ENCODE measurements around the gene RENBP. TPM values are rescaled to one million over a fixed set of nuclear protein-coding genes. Genes with fewer than 3 reads are reported as not detected.

Gene RENBP
- total and polyA plus RNA-seq, 4 donors = 1.0 to 7.9 (median 7.0) TPM

- Histone ChIP-seq H3K9me3 (ENCODE audit: control insufficient read depth in 4 of 4, low read length in 3 of 4) (no peaks in the 10 kb centered on the region), H3K36me3 (ENCODE audit: control insufficient read depth in 4 of 4, insufficient read depth in 3 of 4, low read depth in 1 of 4, low read length in 3 of 4) (peaks cover 0 to under 1% (median 0%) of the 10 kb centered on the region in 4 donors), H3K27me3 (ENCODE audit: control insufficient read depth in 4 of 4, insufficient read depth in 4 of 4, low read length in 3 of 4) (no peaks in the 10 kb centered on the region), H3K4me3 (ENCODE audit: low read depth in 1 of 3, low read length in 3 of 3) (peak overlapping the region in 1 of 3 donors; percentile 81), H3K4me1 (ENCODE audit: control insufficient read depth in 4 of 4, insufficient read depth in 4 of 4, low read length in 3 of 4) (peaks cover 12 to 63% (median 53%) of the 10 kb centered on the region in 4 donors), H3K9ac (ENCODE audit: low read depth in 1 of 2, low read length in 2 of 2) (peak overlapping the region in 1 of 2 donors; percentile 20), H3K27ac (ENCODE audit: low read depth in 1 of 2, low read length in 2 of 2) (peak overlapping the region in 1 of 2 donors; percentile 19)
- no peak for DNase-seq (ENCODE audit: low spot score)
- TF ChIP-seq FOXA1 (IDR thresholded peaks at IDR 0.05) = no peak
- TF ChIP-seq CTCF (IDR thresholded peaks at IDR 0.05; ENCODE audit: low read depth, low read length, missing input control) = no peak
- no peak for TF ChIP-seq MAX (IDR thresholded peaks at IDR 0.05)
- no peak for TF ChIP-seq NR2F2 (IDR thresholded peaks at IDR 0.05)
- no peak for TF ChIP-seq YY1 (IDR thresholded peaks at IDR 0.05)
- no peak for TF ChIP-seq HNF4A (conservative IDR thresholded peaks at IDR 0.05)
- no peak for TF ChIP-seq REST (IDR thresholded peaks at IDR 0.05)
- no peak for TF ChIP-seq RAD21 (IDR thresholded peaks at IDR 0.05)
- TF ChIP-seq TAF1 (conservative IDR thresholded peaks at IDR 0.05) = no peak
- TF ChIP-seq GABPA (IDR thresholded peaks at IDR 0.05 in 1 of 2, conservative IDR thresholded peaks at IDR 0.05 in 1 of 2) = no peak
- no peak for TF ChIP-seq RXRA (IDR thresholded peaks at IDR 0.05)
- no peak for TF ChIP-seq JUND (IDR thresholded peaks at IDR 0.05)
- no peak for TF ChIP-seq HNF4G (IDR thresholded peaks at IDR 0.05)
- no peak for TF ChIP-seq SP1 (IDR thresholded peaks at IDR 0.05)
- TF ChIP-seq ZBTB33 (IDR thresholded peaks at IDR 0.05) = no peak
- no peak for TF ChIP-seq ATF3 (IDR thresholded peaks at IDR 0.05)
- TF ChIP-seq EGR1 (IDR thresholded peaks at IDR 0.05; ENCODE audit: low read depth in 2 of 2) = no peak
- TF ChIP-seq FOXA2 (IDR thresholded peaks at IDR 0.05) = no peak
- 21% methylated on average over 25 of the region's 25 CpGs for WGBS
These were observed 24.9 kb upstream of the RENBP start for GRCh38 chrX:153969125-153969903.

Data from liver (tissue), 9 donors.